Fibroblast of lung (primary cell): Measurements from ENCODE around the gene GNL1.

ENCODE experiments used
- EZH2 ChIP-seq: IDR thresholded peaks from 2 replicates; pipeline ENCODE4 v1.5.1; 2012; ENCODE audit warnings: low read length, control low read depth, mild to moderate bottlenecking; ENCODE audit errors: missing control alignments
- TF ChIP-seq, protein P1 (sequence below), 2 donors: IDR thresholded peaks in 1 of 2; conservative IDR thresholded peaks in 1 of 2; 1 replicate in 1 of 2; 2 replicates in 1 of 2; pipeline ENCODE4 v1.5.1; 2011 to 2012; ENCODE audit warnings: low read length in 2 of 2, control low read depth in 1 of 2, inconsistent platforms in 1 of 2, low read depth in 1 of 2, mild to moderate bottlenecking in 1 of 2

DNA sequence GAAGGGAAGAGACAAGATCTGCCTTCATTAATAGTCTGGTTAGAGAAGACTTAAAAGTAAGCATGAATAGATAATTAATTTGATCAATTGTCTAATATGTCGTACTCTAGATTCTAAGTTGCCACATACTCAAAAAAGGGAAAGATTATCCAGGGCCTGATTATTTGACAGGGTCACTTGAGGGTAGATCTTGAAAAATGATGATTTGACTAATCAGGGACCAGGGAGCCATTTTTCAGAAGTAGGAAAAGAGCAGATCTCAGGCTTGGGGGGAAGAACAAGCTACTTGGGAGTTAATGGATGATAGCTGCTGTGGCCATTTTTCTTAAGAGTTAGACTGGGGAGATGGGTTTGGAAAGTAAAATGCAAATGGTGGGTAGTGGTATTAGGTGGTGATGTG lies 36.0 kb upstream of the GNL1 start:
- TF ChIP-seq, protein P1, sequence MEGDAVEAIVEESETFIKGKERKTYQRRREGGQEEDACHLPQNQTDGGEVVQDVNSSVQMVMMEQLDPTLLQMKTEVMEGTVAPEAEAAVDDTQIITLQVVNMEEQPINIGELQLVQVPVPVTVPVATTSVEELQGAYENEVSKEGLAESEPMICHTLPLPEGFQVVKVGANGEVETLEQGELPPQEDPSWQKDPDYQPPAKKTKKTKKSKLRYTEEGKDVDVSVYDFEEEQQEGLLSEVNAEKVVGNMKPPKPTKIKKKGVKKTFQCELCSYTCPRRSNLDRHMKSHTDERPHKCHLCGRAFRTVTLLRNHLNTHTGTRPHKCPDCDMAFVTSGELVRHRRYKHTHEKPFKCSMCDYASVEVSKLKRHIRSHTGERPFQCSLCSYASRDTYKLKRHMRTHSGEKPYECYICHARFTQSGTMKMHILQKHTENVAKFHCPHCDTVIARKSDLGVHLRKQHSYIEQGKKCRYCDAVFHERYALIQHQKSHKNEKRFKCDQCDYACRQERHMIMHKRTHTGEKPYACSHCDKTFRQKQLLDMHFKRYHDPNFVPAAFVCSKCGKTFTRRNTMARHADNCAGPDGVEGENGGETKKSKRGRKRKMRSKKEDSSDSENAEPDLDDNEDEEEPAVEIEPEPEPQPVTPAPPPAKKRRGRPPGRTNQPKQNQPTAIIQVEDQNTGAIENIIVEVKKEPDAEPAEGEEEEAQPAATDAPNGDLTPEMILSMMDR (conservative IDR thresholded peaks at IDR 0.05 in 1 of 2, IDR thresholded peaks at IDR 0.05 in 1 of 2; ENCODE audit: low read depth in 1 of 2, low read length in 2 of 2) = no peak
- no peak for TF ChIP-seq EZH2
